GM20000 (cell line): ENCODE measurements around the gene PRSS50.

Source experiments
- DNase-seq: peaks from one replicate; pipeline ENCODE4 v3.0.0; 2012; ENCODE audit warnings: low spot score
- TF ChIP-seq, protein P1 (sequence below): IDR thresholded peaks from 2 replicates; pipeline ENCODE4 v1.5.1; 2012; ENCODE audit warnings: mild to moderate bottlenecking, control low read depth; ENCODE audit errors: extremely low read depth, missing control alignments

Gene PRSS50

DNA sequence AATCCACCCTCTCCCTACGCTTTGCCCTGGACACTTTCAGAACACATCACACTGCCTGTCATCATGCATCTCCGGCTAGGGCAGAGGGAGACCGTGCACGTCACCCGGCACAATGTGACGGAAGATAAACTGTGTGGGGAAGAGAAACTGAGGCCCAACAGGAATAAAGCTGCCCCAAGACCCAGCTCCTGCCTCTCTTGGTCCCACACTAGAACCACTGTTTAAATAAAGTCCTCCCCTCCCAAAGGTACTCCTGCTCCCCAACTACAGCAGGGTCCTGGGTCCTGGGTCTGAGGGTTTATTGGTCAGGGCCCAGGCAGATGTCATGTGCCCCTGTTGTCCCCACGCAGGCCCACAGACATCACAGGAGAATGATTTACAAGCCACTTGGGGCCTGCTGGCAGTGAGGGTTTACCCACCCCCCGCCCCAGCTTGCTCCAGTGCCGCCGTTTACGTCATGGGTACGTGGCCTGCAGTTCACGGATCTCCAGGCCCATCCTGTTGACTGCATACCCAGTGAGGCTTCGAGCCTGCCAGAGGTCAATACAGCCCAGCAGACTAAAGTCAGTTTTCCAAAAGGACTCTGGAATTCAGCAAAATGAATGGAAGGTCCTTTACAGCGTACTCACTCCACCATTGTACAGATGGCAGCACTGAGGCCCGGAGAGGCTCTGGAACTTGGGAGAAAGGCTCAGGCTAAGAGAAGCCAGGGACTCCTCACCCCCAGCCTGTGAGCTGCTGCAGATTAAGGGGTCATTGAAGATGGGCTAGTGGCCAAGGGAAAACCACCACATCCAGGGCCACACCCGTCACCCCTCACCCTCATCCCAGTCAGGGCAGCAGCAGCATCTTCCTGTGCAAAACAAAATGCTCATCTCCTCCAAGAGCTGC is 47.4 kb downstream of the PRSS50 start:
- no peak for DNase-seq

DNA sequence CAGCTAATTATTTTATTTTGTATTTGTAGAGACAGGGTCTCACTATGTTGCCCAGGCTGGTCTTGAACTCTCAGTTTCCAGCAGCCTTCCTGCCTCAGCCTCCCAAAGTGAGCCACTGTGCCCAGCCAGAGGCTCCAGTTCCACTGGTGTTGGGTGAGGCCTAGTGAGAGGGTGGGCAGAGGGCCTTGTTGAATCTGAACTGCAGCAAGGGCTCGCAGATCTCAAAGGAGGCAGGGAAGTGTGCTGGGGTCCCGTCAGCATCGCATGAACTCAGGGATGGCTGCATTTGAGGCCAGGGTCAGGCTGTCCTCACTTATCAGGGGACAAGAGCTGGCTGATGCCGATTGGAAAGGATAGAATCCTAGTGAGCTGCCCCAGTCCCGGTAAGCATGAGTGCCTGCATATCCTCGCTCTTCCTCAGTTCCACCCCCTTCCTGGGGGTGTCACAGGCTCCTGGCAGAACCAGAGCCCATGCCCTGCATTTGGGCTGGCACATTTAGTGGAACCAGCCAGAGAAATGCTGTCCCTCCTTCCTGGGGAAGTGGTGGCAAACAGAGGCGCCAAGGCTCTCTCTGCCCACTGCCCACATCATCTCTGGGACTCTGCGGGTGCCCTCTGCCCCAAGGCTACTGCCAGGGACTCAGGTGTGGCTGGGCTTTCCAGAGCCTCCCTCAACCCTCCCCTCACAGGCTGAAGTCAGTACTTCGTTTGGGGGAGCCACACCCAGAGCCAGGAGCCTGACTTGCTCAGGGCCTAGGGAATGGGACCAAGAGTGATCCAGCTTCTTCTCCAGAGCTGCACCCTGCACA is 48.3 kb downstream of the PRSS50 start:
- DNase-seq = no peak
- TF ChIP-seq, protein P1, sequence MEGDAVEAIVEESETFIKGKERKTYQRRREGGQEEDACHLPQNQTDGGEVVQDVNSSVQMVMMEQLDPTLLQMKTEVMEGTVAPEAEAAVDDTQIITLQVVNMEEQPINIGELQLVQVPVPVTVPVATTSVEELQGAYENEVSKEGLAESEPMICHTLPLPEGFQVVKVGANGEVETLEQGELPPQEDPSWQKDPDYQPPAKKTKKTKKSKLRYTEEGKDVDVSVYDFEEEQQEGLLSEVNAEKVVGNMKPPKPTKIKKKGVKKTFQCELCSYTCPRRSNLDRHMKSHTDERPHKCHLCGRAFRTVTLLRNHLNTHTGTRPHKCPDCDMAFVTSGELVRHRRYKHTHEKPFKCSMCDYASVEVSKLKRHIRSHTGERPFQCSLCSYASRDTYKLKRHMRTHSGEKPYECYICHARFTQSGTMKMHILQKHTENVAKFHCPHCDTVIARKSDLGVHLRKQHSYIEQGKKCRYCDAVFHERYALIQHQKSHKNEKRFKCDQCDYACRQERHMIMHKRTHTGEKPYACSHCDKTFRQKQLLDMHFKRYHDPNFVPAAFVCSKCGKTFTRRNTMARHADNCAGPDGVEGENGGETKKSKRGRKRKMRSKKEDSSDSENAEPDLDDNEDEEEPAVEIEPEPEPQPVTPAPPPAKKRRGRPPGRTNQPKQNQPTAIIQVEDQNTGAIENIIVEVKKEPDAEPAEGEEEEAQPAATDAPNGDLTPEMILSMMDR = no peak

More for the DNA sequence above, 47.4 kb downstream of the PRSS50 start:
- TF ChIP-seq, protein P1 = no peak

DNA sequence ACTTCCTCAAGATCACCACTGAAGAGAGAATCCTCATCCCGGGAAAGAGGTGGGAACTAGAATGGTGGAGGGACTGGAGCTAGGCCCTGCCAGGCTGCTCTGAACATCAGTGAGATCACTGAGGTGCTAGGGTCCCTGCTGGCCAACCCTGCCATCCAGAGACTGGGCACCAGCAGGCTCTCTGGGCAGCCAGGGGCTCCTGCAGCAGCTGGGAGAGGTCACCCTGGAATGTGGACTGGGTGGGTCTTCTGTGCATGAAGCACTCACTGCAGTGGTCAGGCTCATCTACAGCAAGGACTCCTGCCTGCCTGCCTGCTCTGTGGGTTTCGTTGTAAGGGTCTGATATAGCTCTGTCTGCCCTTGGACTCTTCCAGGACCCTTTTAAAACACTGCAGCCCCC is 49.1 kb downstream of the PRSS50 start:
- TF ChIP-seq, protein P1 = no peak
- no peak for DNase-seq

DNA sequence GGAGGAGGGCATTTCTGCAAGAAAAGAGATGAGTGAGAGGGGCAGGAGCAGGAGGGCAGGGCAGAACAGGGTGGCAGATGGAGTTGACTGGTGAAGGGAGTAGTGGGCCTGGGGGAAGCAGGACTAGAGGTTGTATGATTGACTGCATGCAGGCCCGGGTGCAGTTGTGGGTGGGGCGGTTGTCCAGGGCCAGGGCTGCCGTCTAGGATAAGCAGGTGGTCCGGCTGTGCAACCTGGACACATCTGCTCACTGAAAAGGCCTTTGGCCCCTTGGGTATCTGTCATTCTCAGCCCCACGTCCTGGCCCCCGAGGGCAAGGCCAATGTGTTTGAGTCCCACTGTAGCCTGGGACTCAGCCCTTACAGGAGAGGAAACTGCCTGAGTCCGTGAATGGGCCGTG is 49.6 kb downstream of the PRSS50 start:
- no peak for DNase-seq
- TF ChIP-seq, protein P1 = no peak

DNA sequence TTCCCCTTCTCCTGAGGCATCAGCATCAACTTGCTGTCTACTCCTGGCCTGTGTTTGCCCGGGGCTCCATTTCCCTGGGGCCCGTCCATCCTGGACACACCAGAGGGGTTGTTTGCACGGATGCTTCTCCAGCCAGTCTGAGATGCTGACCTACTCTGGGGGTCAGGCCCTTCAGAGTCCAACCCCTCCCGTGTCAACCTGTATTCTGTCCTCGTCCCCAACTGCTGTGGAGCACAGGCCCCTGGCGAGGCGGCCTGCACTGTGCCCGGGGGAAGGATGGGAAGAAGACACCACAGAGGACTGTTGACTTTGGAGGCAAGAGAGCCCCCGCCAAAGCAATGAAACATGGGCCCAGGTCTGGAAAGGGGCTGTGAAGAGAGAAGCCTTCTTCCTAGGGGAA is 50.0 kb downstream of the PRSS50 start:
- no peak for DNase-seq
- TF ChIP-seq, protein P1 = no peak

DNA sequence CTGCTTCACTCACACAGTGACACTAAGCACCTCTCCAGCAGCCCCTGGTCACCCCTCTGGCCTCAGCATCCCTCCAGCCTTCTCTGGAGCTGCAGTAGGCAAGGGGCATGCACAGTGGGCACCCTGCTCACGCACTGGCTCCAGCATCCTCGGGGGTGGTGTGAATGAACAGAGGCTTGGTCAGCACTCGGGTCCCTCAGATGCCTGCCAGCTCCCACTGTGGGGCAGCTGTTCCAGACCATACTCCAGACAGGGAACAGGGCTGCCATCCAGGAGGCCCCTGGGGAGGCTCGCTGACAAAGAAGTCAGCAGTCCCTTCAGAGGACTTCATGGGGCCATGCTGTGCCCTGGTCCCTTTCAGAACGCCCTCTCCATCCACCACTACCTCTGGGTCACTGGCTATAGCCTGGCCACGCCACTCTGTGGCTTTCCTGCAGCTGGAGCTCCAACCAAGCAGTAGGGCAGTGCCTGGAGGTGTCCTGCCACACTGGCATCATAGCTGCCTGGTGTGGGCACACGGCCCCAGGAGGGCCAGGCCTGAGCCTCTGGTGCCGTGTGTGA is 50.5 kb downstream of the PRSS50 start:
- peak; percentile 4 for DNase-seq
- TF ChIP-seq, protein P1 = no peak

DNA sequence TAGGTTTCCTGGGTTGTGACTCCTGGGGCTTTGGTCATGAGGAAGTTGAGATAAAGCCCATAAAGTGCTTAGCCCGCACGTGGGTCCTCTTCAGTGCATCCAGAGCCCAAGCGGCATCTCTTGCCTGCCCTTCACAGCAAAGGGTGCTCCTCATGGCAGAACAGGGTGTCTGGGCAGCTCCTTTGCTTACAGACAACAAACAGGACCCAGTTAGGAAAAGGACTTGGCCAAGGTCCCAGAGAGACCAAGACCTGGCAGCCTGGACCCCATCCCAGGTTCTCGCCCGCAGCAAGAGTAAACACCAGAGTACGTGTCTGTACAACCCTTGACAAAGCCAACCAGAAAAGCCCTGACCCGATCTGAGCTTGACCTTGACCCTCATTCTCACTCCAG is 51.2 kb downstream of the PRSS50 start:
- TF ChIP-seq, protein P1 = no peak
- no peak for DNase-seq
